IPS-20b (cell line): ENCODE data around the gene CLDN6.

Experiments
- H3K27ac ChIP-seq: one replicate; pipeline ENCODE4 v1.5.1; 2013; ENCODE audit warnings: low read length
- H3K27me3 ChIP-seq: 2 replicates; pipeline ENCODE4 v1.6.1; 2013; ENCODE audit warnings: mild to moderate bottlenecking, low read length, inconsistent platforms; ENCODE audit not compliant: insufficient read depth
- H3K36me3 ChIP-seq: 2 replicates; pipeline ENCODE4 v1.6.1; 2013; ENCODE audit warnings: low read depth, mild to moderate bottlenecking, inconsistent platforms, low read length, moderate library complexity; ENCODE audit not compliant: insufficient read depth
- H3K4me1 ChIP-seq: 2 replicates; pipeline ENCODE4 v1.6.1; 2013; ENCODE audit warnings: mild to moderate bottlenecking, control low read depth, inconsistent platforms, low read length, moderate library complexity; ENCODE audit not compliant: insufficient read depth
- H3K4me3 ChIP-seq: 2 replicates; pipeline ENCODE4 v1.5.1; 2013; ENCODE audit warnings: mild to moderate bottlenecking, low read length, inconsistent platforms
- H3K9ac ChIP-seq: 2 replicates; pipeline ENCODE4 v1.6.1; 2013; ENCODE audit warnings: low read depth, mild to moderate bottlenecking, inconsistent platforms, low read length, moderate library complexity
- H3K9me3 ChIP-seq: 2 replicates; pipeline ENCODE4 v1.6.1; 2013; ENCODE audit warnings: mild to moderate bottlenecking, low read depth, low read length, inconsistent platforms; ENCODE audit not compliant: insufficient read depth

The CLDN6 gene

GRCh38 chr16:2991566-2992261 is 26.3 kb downstream of the CLDN6 start:
- Histone ChIP-seq H3K4me1 (peaks cover 4% of the 10 kb centered on the region; the same call in 1 of the 2 replicates), H3K9me3 (no peaks in the 10 kb centered on the region)

GRCh38 chr16:2990891-2991290 is 27.1 kb downstream of the CLDN6 start:
- H3K36me3 ChIP-seq, result no peaks in the 10 kb centered on the region
- H3K9ac ChIP-seq, result no peak overlapping the region
- H3K9me3 ChIP-seq, result no peaks in the 10 kb centered on the region
- no peak overlapping the region for H3K4me3 ChIP-seq
- peaks cover 4% of the 10 kb centered on the region; the same call in 1 of the 2 replicates for H3K4me1 ChIP-seq
- no peaks in the 10 kb centered on the region; the same call in 1 of the 2 replicates for H3K27me3 ChIP-seq
- H3K27ac ChIP-seq, result no peak overlapping the region

More at GRCh38 chr16:2991566-2992261, 26.3 kb downstream of the CLDN6 start:
- H3K36me3 ChIP-seq, result no peaks in the 10 kb centered on the region
- no peaks in the 10 kb centered on the region; the same call in 1 of the 2 replicates for H3K27me3 ChIP-seq
- H3K4me3 ChIP-seq, result no peak overlapping the region
- H3K27ac ChIP-seq, result no peak overlapping the region
- no peak overlapping the region for H3K9ac ChIP-seq

- H3K36me3 ChIP-seq, result no peaks in the 10 kb centered on the region
- peaks cover 4% of the 10 kb centered on the region; the same call in 1 of the 2 replicates for H3K4me1 ChIP-seq
- no peak overlapping the region for H3K27ac ChIP-seq
- no peak overlapping the region for H3K9ac ChIP-seq
- H3K4me3 ChIP-seq, result no peak overlapping the region
- no peaks in the 10 kb centered on the region for H3K9me3 ChIP-seq
- no peaks in the 10 kb centered on the region; the same call in 1 of the 2 replicates for H3K27me3 ChIP-seq
Measured at GRCh38 chr16:2988590-2989099, 29.3 kb downstream of the CLDN6 start.

GRCh38 chr16:2987833-2988232 is 30.1 kb downstream of the CLDN6 start:
- H3K27ac ChIP-seq, result no peak overlapping the region
- no peak overlapping the region for H3K4me3 ChIP-seq
- H3K9ac ChIP-seq, result no peak overlapping the region
- H3K27me3 ChIP-seq, result no peaks in the 10 kb centered on the region; the same call in 1 of the 2 replicates
- no peaks in the 10 kb centered on the region for H3K36me3 ChIP-seq
- no peaks in the 10 kb centered on the region for H3K9me3 ChIP-seq
- H3K4me1 ChIP-seq, result peaks cover 4% of the 10 kb centered on the region; the same call in 1 of the 2 replicates

GRCh38 chr16:2987286-2987685 is 30.7 kb downstream of the CLDN6 start:
- Histone ChIP-seq H3K4me1 (peaks cover 6% of the 10 kb centered on the region), H3K27me3 (no peaks in the 10 kb centered on the region; the same call in 1 of the 2 replicates), H3K9ac (no peak overlapping the region), H3K36me3 (no peaks in the 10 kb centered on the region), H3K4me3 (no peak overlapping the region), H3K9me3 (no peaks in the 10 kb centered on the region), H3K27ac (no peak overlapping the region)

GRCh38 chr16:2986623-2987188 is 31.3 kb downstream of the CLDN6 start:
- Histone ChIP-seq H3K36me3 (no peaks in the 10 kb centered on the region), H3K4me3 (no peak overlapping the region), H3K27ac (no peak overlapping the region), H3K27me3 (no peaks in the 10 kb centered on the region; the same call in 1 of the 2 replicates), H3K9me3 (no peaks in the 10 kb centered on the region), H3K9ac (no peak overlapping the region), H3K4me1 (peaks cover 9% of the 10 kb centered on the region)

- H3K36me3 ChIP-seq, result no peaks in the 10 kb centered on the region
- no peak overlapping the region for H3K4me3 ChIP-seq
- H3K27me3 ChIP-seq, result no peaks in the 10 kb centered on the region; the same call in 1 of the 2 replicates
- H3K4me1 ChIP-seq, result peaks cover 15% of the 10 kb centered on the region
- no peak overlapping the region for H3K27ac ChIP-seq
- no peaks in the 10 kb centered on the region for H3K9me3 ChIP-seq
- H3K9ac ChIP-seq, result no peak overlapping the region
Measured at GRCh38 chr16:2985893-2986355, 32.1 kb downstream of the CLDN6 start.

GRCh38 chr16:2985462-2985861 is 32.5 kb downstream of the CLDN6 start:
- Histone ChIP-seq H3K27ac (no peak overlapping the region), H3K27me3 (no peaks in the 10 kb centered on the region; the same call in 1 of the 2 replicates), H3K9me3 (no peaks in the 10 kb centered on the region), H3K4me1 (peaks cover 16% of the 10 kb centered on the region), H3K9ac (no peak overlapping the region), H3K4me3 (no peak overlapping the region), H3K36me3 (no peaks in the 10 kb centered on the region)

- Histone ChIP-seq H3K36me3 (no peaks in the 10 kb centered on the region), H3K4me1 (peaks cover 12% of the 10 kb centered on the region), H3K9me3 (no peaks in the 10 kb centered on the region), H3K4me3 (no peak overlapping the region), H3K27me3 (no peaks in the 10 kb centered on the region), H3K27ac (no peak overlapping the region), H3K9ac (no peak overlapping the region)
Measured at GRCh38 chr16:2983706-2984136, 34.3 kb downstream of the CLDN6 start.

GRCh38 chr16:2982402-2982801 is 35.6 kb downstream of the CLDN6 start:
- H3K27me3 ChIP-seq, result no peaks in the 10 kb centered on the region
- no peak overlapping the region; the same call in 1 of the 2 replicates for H3K9ac ChIP-seq
- no peaks in the 10 kb centered on the region for H3K9me3 ChIP-seq
- peaks cover 12% of the 10 kb centered on the region for H3K4me1 ChIP-seq
- no peak overlapping the region for H3K4me3 ChIP-seq
- no peak overlapping the region for H3K27ac ChIP-seq
- H3K36me3 ChIP-seq, result peaks cover 9% of the 10 kb centered on the region

GRCh38 chr16:2981899-2982250 is 36.1 kb downstream of the CLDN6 start:
- H3K9ac ChIP-seq, result peak overlapping the region; percentile 93; the same call in 1 of the 2 replicates
- no peaks in the 10 kb centered on the region for H3K27me3 ChIP-seq
- peaks cover 12% of the 10 kb centered on the region for H3K4me1 ChIP-seq
- H3K9me3 ChIP-seq, result no peaks in the 10 kb centered on the region
- peak overlapping the region; percentile 89 for H3K27ac ChIP-seq
- peaks cover 14% of the 10 kb centered on the region for H3K36me3 ChIP-seq
- peak overlapping the region; percentile 81 for H3K4me3 ChIP-seq
